Posterior vena cava (tissue), 2 donors: ENCODE results near the gene DGKI. TPM values are rescaled to one million over a fixed set of nuclear protein-coding genes. Genes with fewer than 3 reads are reported as not detected.

Source experiments
- DNase-seq: peaks from one replicate; pipeline ENCODE4 v3.0.0-alpha.2; 2020; ENCODE audit warnings: low spot score
- intact Hi-C, 2 donors: fragments of 100-400 bp; cut with DNase I; formaldehyde crosslinking; loops; one replicate each; pipeline versions ENCODE4 v1.14.1 to v1.14.2; 2022 to 2023
- total RNA-seq, 2 donors: library from RNA; stranded (reverse); fragmentation: NEBNext Ultra II Directional; extraction: Animal tissue kit (Norgen Biotek cat#: 25700); gene quantifications; one replicate each; pipeline ENCODE4 v1.2.1, GENCODE V29; 2021
- donor health status: DM: yes; HTN: yes; CAD: no.
- donor health status: DM: yes; HTN: yes; CAD: no.

The DGKI gene
- total RNA-seq, 2 donors from 2014 or later = 2.4 to 6.1 TPM

- intact Hi-C loops = no loop called here
- no peak for DNase-seq
These were observed 33.2 kb downstream of the DGKI start for GRCh38 chr7:137813541-137813940.

DNA sequence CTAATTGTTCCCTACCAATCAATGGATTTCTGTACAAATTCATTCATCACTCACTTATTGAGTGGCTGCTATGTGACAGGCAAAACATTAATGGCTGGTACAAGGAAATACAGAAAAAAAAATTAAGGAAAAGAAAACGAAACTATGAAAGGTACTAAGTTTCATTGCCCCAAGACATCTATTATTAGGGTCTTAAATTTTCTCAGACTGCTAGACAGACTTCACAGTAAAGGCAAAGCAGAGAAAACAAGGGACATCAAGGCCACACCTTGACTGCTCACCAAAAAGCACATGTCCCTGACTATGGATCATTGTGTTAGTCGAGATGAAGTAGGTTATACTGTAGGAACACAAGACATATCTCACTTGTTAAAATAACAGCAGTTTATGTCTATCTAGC, 36.5 kb downstream of the DGKI start:
- no peak for DNase-seq
- intact Hi-C loops = no loop called here

DNA sequence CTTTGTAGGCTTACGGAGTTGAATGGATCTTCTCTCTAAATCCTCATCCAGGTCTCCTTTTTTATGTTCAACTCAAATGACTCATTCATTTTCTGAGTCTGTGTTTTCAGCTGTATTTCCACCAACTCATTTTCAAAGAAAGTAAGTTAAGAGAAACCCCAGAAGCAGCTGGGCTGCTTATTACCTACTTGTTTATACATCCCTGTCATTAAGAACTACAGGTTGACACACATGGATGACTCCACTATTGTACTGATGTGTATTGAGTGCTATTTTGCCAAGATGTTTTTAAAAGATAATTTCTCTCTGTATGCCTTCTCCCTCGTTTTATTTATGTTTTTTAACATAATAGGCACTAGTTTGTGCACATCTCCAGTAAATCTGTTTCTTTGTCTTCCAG, 41.9 kb downstream of the DGKI start:
- intact Hi-C loops = no loop called here
- DNase-seq = no peak

GRCh38 chr7:137801491-137801890, 45.3 kb downstream of the DGKI start:
- DNase-seq = no peak
- intact Hi-C loops = no loop called here

DNA sequence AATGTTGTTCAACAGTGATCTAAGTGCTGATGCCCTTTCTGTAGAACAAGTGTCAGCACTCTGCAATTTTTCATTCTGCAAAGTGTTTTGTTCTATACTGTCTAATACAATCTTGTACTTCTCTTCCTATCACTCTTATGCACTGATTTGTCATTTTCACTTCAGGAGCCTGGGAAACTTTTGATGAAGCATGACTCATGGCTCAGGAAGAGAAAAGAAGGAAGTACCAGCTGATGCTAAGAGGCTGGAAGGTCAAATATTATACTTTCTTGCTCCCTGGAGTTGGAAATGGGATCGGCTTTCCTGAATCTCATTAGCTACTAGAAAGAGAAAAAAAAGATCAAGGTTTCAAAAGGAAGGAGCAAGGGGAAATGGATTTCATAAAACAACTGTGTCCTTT, 45.8 kb downstream of the DGKI start:
- intact Hi-C loops = no loop called here
- no peak for DNase-seq

DNA sequence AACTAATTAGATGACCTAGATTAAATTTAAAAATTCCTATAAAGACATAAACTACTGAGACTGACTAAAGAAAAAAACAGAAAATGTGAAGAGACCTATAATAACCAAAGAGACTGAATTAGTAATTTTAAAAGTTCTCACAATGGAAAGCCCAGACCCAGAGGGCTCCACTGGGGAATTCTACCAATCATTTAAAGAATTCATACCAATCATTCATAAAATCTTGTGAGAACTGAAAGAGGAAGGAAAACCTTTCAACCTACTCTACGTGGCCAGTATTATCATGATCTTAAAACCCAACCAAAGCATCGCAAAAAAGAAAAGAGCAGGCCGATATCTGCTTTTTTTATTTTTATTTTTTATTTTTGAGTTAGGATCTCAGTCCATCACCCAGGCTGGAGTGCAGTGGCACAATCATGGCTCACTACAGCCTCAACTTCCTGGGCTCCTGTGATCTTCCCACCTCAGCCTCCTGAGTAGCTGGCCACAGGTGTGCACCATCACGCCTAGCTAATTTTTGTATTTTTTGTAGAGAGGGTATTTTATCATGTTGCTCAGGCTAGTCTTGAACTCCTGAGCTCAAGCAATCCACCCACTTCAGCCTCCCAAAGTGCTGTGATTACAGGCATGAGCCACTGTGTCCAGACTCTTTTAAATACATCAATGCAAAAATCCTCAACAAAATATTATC, 48.6 kb downstream of the DGKI start:
- no peak for DNase-seq
- intact Hi-C loops = no loop called here

DNA sequence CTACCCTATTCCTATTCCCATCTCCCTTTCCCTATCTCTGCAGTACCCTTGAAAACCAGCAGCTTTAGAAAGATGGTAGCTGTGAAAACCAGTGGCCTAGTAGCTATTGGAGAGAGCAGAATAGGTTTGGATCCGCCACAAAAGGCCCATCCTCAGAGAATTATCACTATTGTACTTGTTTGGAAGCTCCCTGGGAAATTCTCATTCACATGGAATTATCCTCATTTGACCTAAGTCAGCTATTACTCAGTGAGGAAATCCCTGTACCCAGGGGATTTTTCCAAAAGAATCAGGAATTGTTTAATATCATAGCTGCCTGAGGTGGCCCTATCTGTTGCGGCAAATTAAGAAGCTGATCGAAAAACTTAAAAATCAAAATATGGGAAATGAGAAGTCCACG, 51.6 kb downstream of the DGKI start:
- DNase-seq = no peak
- intact Hi-C loops = no loop called here

DNA sequence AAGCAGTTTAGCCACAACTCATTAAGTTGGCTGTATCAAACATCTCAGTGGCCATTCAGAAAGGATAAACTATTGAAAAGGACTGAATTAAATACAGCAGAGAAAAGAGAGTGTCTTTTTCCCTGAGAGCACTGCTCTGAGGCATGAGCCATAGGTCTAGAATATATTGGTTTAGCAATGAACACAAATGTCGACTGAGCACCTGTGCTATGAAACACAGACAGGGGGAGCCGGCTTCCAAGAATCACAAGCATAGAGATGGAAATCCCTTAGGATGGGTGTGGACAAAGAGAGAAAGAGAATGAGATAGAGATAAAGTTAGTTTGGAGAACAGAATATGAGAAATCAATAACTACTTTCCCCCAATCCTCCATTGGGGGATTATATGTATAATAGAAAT, 54.8 kb downstream of the DGKI start:
- intact Hi-C loops = no loop called here
- DNase-seq = no peak

- no peak for DNase-seq
- intact Hi-C loops = no loop called here
These were observed 55.9 kb downstream of the DGKI start for GRCh38 chr7:137790828-137791227.

GRCh38 chr7:137789215-137789882, 57.4 kb downstream of the DGKI start:
- intact Hi-C loops = no loop called here
- no peak for DNase-seq

GRCh38 chr7:137787301-137787976, 59.3 kb downstream of the DGKI start:
- no peak for DNase-seq
- intact Hi-C loops = no loop called here

DNA sequence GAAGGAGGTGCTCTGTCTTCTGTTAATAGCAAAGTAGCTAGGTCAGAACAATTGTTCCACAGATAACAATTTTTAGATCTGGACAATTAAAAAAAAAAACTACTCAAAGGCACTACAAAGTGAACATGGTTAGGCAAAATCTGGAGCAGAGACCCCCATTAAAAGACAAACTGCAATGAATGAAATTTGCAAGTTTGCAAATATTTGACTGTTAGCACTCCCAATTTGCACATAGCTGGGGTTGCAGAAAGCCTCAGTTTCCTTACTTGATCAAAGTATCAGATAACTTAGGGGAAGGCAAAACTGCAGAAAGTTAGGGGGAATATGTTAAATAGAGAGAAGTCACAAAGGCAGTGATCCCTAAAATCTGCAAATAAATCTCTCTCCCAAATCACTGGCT, 68.3 kb downstream of the DGKI start:
- no peak for DNase-seq
- intact Hi-C loops = no loop called here

- DNase-seq = no peak
These were observed 72.0 kb downstream of the DGKI start for GRCh38 chr7:137774793-137775201.

GRCh38 chr7:137772748-137773147, 74.0 kb downstream of the DGKI start:
- intact Hi-C loops = no loop called here
- no peak for DNase-seq

More at GRCh38 chr7:137774793-137775201, 72.0 kb downstream of the DGKI start:
- intact Hi-C loops = no loop called here

- no peak for DNase-seq
- intact Hi-C loops = no loop called here
These were observed 74.5 kb downstream of the DGKI start for GRCh38 chr7:137772316-137772715.

DNA sequence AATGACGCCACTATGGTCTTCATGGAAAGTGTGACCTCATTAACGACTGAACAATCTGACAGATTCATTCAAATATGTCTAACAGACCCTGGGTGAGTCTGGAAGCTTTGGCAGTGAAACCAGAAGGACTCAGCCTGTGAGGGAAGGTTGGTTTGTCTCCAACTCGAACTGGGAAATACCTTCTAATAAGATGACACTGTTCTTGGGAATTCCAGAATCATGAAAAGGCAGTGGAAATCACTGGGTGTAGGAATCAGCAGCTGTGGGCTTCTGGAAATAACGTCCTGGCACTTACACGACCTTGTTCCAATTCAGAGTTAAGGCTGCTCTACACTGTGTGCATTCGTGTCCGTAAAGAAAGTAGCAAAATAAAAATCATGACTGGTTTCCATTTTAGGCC, 75.1 kb downstream of the DGKI start:
- intact Hi-C loops = no loop called here

GRCh38 chr7:137771273-137771672, 75.5 kb downstream of the DGKI start:
- intact Hi-C loops = no loop called here

More for the DNA sequence above, 75.1 kb downstream of the DGKI start:
- DNase-seq = no peak

DNA sequence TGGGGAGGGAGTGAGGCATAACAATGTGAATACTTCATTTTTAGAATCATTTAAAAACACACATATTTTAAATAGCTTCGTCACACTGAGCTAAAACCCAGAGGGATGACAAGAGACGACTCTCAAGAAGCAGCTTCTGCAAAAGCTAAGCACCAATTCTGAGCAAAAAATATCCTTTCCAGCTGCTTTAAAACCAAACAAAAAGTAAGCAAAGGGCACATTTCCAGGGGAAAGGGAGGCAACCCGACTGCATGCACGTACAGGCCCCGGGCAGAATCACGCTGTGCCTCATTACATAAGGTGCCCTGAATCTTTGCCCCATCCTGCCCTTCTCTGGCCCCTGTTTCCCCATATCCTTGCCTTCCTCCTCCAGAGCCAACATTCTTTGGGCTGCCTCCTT, 78.4 kb downstream of the DGKI start:
- intact Hi-C loops = no loop called here

More at GRCh38 chr7:137771273-137771672, 75.5 kb downstream of the DGKI start:
- no peak for DNase-seq

GRCh38 chr7:137762334-137762733, 84.4 kb downstream of the DGKI start:
- DNase-seq = no peak
- intact Hi-C loops = no loop called here

More for the DNA sequence above, 78.4 kb downstream of the DGKI start:
- DNase-seq = no peak

- DNase-seq = no peak
- intact Hi-C loops = no loop called here
These were observed 86.7 kb downstream of the DGKI start for GRCh38 chr7:137760111-137760510.
